Panc1 (cell line): ENCODE data around the gene KCNIP4. TPM values are rescaled to one million over a fixed set of nuclear protein-coding genes. Genes with fewer than 3 reads are reported as not detected.

ENCODE experiments used
- ATAC-seq: fragments of 200-7000 bp; cut with Tn5 transposase; 2 replicates; pipeline ENCODE4 v1.9.1; 2020; ENCODE audit warnings: mild to moderate bottlenecking, moderate library complexity
- BruUV-seq: library from RNA; stranded (reverse); fragments of 400-500 nt; replicated peaks from 2 replicates; lab custom pipeline; 2021; lab: Mats Ljungman, UMichigan
- CTCF ChIA-PET: fragments of 300-600 bp; sonication (Branson Sonifier 250); formaldehyde crosslinking; loops from one replicate; lab custom pipeline; 2022; ENCODE audit warnings: antibody characterized with exemption; lab: Charles Lee
- POLR2A ChIA-PET: fragments of 300-600 bp; sonication (Branson Sonifier 250); formaldehyde crosslinking; loops from one replicate; lab custom pipeline; 2022; ENCODE audit warnings: antibody characterized with exemption; lab: Charles Lee
- DNase-seq: peaks from one replicate; pipeline ENCODE4 v3.0.0-alpha.2; 2010; ENCODE audit warnings: low read depth, low spot score
- H3K27ac ChIP-seq: 2 replicates; pipeline ENCODE4 v1.5.1; 2011; ENCODE audit warnings: mild to moderate bottlenecking, low read length, inconsistent platforms
- H3K27me3 ChIP-seq: fragments of 200-500 bp; sonication (Bioruptor generic); 2 replicates; pipeline ENCODE4 v1.6.0; 2014; ENCODE audit warnings: low read length, inconsistent platforms; ENCODE audit not compliant: control insufficient read depth, insufficient read depth
- H3K36me3 ChIP-seq: fragments of 200-500 bp; sonication (Bioruptor generic); 2 replicates; pipeline ENCODE4 v1.5.1; 2014; ENCODE audit warnings: inconsistent platforms, mild to moderate bottlenecking, low read length, moderate library complexity; ENCODE audit not compliant: control insufficient read depth, insufficient read depth
- H3K4me1 ChIP-seq: 2 replicates; pipeline ENCODE4 v1.5.1; 2011; ENCODE audit warnings: inconsistent platforms, mild to moderate bottlenecking, low read length, moderate library complexity; ENCODE audit not compliant: control insufficient read depth, insufficient read depth
- H3K4me3 ChIP-seq, 2 experiments: 2 replicates each; pipeline ENCODE4 v1.5.1; 2011 to 2012; ENCODE audit warnings: low read depth in 2 of 2, low read length in 2 of 2, mild to moderate bottlenecking in 2 of 2, inconsistent platforms in 1 of 2, moderate library complexity in 1 of 2
- H3K9me3 ChIP-seq: fragments of 200-500 bp; sonication (Bioruptor generic); 2 replicates; pipeline ENCODE4 v1.5.1; 2014; ENCODE audit warnings: low read depth, mild to moderate bottlenecking, inconsistent platforms, low read length, moderate library complexity; ENCODE audit not compliant: control insufficient read depth, insufficient read depth
- CTCF ChIP-seq: fragments of 450-650 bp; IDR thresholded peaks from 2 replicates; pipeline ENCODE4 v1.5.1; 2017; ENCODE audit warnings: mild to moderate bottlenecking
- POLR2AphosphoS5 ChIP-seq: IDR thresholded peaks from 2 replicates; pipeline ENCODE4 v1.6.1; 2012; ENCODE audit warnings: mild to moderate bottlenecking, low read depth, low read length, moderate library complexity
- SIN3A ChIP-seq: IDR thresholded peaks from 2 replicates; pipeline ENCODE4 v1.6.1; 2012; ENCODE audit warnings: low read depth, mild to moderate bottlenecking, low read length, moderate library complexity, borderline replicate concordance; ENCODE audit not compliant: insufficient read depth
- TCF7L2 ChIP-seq: IDR thresholded peaks from 2 replicates; pipeline ENCODE4 v1.6.1; 2011; ENCODE audit warnings: mild to moderate bottlenecking, low read depth, low read length, inconsistent platforms
- in situ Hi-C: cut with HindIII; loops from 2 replicates; pipeline ENCODE4 v1.10.0; 2016; ENCODE audit warnings: low sequenced_read_pairs, low pct_unique_long_range_greater_than_20kb
- intact Hi-C: fragments of 100-400 bp; cut with micrococcal nuclease; formaldehyde crosslinking; loops from one replicate; pipeline ENCODE4 v1.10.0; 2022; ENCODE audit not compliant: unreplicated experiment
- total RNA-seq: library from RNA; stranded (reverse); gene quantifications from one replicate; pipeline ENCODE4 v1.2.1, GENCODE V29; 2021; ENCODE audit not compliant: unreplicated experiment
- TF ChIP-seq, protein P1 (sequence below), 2 experiments: IDR thresholded peaks; 2 replicates each; pipeline ENCODE4 v1.6.1; 2011 to 2012; ENCODE audit warnings: low read depth in 2 of 2, control low read depth in 1 of 2, low read length in 1 of 2, mild to moderate bottlenecking in 1 of 2, moderate library complexity in 1 of 2; ENCODE audit not compliant: insufficient read depth in 1 of 2

Gene KCNIP4
- total RNA-seq, 1 experiment from 2014 or later: not detected

DNA sequence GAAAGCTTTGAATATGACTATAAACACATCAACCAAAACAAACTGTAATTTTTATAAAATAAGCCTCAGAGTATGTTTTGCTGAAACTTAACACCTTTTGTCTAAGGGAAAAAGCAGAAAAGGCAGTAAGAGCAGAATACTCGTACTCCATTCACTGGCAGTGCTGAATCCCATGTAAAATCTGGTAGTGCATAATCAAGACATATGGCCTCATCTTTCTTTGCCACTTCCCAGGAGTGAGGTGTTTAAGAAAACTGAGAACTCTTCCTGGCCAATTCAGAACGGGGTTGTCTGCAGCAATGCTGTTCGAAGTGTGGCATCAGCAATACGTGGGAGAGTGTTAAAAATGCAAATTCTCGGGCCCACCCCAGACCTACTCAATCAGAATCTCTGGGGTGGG is 946.3 kb downstream of the KCNIP4 start:
- in situ Hi-C loops: no loop called here
- Histone ChIP-seq H3K4me1 (no peaks in the 10 kb centered on the region), H3K4me3 (no peak overlapping the region), H3K9me3 (no peaks in the 10 kb centered on the region), H3K27me3 (no peaks in the 10 kb centered on the region), H3K36me3 (no peaks in the 10 kb centered on the region), H3K27ac (no peak overlapping the region)
- TF ChIP-seq, protein P1, sequence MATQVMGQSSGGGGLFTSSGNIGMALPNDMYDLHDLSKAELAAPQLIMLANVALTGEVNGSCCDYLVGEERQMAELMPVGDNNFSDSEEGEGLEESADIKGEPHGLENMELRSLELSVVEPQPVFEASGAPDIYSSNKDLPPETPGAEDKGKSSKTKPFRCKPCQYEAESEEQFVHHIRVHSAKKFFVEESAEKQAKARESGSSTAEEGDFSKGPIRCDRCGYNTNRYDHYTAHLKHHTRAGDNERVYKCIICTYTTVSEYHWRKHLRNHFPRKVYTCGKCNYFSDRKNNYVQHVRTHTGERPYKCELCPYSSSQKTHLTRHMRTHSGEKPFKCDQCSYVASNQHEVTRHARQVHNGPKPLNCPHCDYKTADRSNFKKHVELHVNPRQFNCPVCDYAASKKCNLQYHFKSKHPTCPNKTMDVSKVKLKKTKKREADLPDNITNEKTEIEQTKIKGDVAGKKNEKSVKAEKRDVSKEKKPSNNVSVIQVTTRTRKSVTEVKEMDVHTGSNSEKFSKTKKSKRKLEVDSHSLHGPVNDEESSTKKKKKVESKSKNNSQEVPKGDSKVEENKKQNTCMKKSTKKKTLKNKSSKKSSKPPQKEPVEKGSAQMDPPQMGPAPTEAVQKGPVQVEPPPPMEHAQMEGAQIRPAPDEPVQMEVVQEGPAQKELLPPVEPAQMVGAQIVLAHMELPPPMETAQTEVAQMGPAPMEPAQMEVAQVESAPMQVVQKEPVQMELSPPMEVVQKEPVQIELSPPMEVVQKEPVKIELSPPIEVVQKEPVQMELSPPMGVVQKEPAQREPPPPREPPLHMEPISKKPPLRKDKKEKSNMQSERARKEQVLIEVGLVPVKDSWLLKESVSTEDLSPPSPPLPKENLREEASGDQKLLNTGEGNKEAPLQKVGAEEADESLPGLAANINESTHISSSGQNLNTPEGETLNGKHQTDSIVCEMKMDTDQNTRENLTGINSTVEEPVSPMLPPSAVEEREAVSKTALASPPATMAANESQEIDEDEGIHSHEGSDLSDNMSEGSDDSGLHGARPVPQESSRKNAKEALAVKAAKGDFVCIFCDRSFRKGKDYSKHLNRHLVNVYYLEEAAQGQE (IDR thresholded peaks at IDR 0.05; ENCODE audit: insufficient read depth in 1 of 2, low read depth in 2 of 2, low read length in 1 of 2): no peak
- TF ChIP-seq CTCF (no peak), POLR2AphosphoS5 (no peak), TCF7L2 (no peak), SIN3A (no peak)
- no peak for DNase-seq
- POLR2A ChIA-PET: no interaction called here
- no TSS peak for BruUV-seq
- ATAC-seq: no peak
- intact Hi-C loops: no loop called here
- CTCF ChIA-PET: no interaction called here

GRCh38 chr4:21001490-21001889 is 947.1 kb downstream of the KCNIP4 start:
- H3K9me3 ChIP-seq: no peaks in the 10 kb centered on the region
- ATAC-seq: no peak
- CTCF ChIA-PET: no interaction called here
- H3K36me3 ChIP-seq: no peaks in the 10 kb centered on the region
- TF ChIP-seq POLR2AphosphoS5 (no peak), SIN3A (no peak), TCF7L2 (no peak), CTCF (no peak)
- TF ChIP-seq, protein P1 (IDR thresholded peaks at IDR 0.05; ENCODE audit: insufficient read depth in 1 of 2, low read depth in 2 of 2, low read length in 1 of 2): no peak
- in situ Hi-C loops: no loop called here
- H3K4me3 ChIP-seq: no peak overlapping the region
- intact Hi-C loops: no loop called here
- no TSS peak for BruUV-seq
- H3K4me1 ChIP-seq: no peaks in the 10 kb centered on the region
- H3K27me3 ChIP-seq: no peaks in the 10 kb centered on the region
- POLR2A ChIA-PET: no interaction called here
- H3K27ac ChIP-seq: no peak overlapping the region
- DNase-seq: no peak
